GM21381 (cell line): Measurements from ENCODE around the gene GPR75.

Experiments used
- ATAC-seq: cut with Tn5 transposase; IDR thresholded peaks from one replicate; pipeline ENCODE4 v1.9.1; 2021; ENCODE audit warnings: mild to moderate bottlenecking, moderate library complexity; ENCODE audit not compliant: unreplicated experiment

The GPR75 gene

GRCh38 chr2:53811601-53812000 is 48.2 kb downstream of the GPR75 start:
- no peak for ATAC-seq
